Duodenal mucosa (tissue), 2 donors: ENCODE data around the gene VPREB3.

ENCODE experiments used
- H3K27ac ChIP-seq: one replicate; pipeline ENCODE4 v1.7.0; 2013; ENCODE audit warnings: low read depth, low read length
- H3K27me3 ChIP-seq, 2 donors: one replicate each; pipeline ENCODE4 v1.7.0; 2013; ENCODE audit warnings: low read length in 2 of 2, control low read depth in 1 of 2; ENCODE audit not compliant: insufficient read depth in 2 of 2, control insufficient read depth in 1 of 2
- H3K36me3 ChIP-seq, 2 donors: one replicate each; pipeline ENCODE4 v1.7.0; 2013; ENCODE audit warnings: low read length in 2 of 2, control low read depth in 1 of 2; ENCODE audit not compliant: insufficient read depth in 2 of 2, control insufficient read depth in 1 of 2
- H3K4me1 ChIP-seq, 2 donors: one replicate each; pipeline ENCODE4 v1.7.0; 2013; ENCODE audit warnings: low read length in 2 of 2, control low read depth in 1 of 2; ENCODE audit not compliant: insufficient read depth in 2 of 2, control insufficient read depth in 1 of 2
- H3K4me3 ChIP-seq, 2 donors: one replicate each; pipeline ENCODE4 v1.7.0; 2013; ENCODE audit warnings: low read length in 2 of 2, low read depth in 1 of 2
- H3K9ac ChIP-seq, 2 donors: one replicate each; pipeline ENCODE4 v1.7.0; 2013; ENCODE audit warnings: low read length in 2 of 2, low read depth in 1 of 2
- H3K9me3 ChIP-seq, 2 donors: one replicate each; pipeline ENCODE4 v1.7.0; 2013; ENCODE audit warnings: low read length in 2 of 2, control low read depth in 1 of 2; ENCODE audit not compliant: control insufficient read depth in 1 of 2

VPREB3 gene

DNA sequence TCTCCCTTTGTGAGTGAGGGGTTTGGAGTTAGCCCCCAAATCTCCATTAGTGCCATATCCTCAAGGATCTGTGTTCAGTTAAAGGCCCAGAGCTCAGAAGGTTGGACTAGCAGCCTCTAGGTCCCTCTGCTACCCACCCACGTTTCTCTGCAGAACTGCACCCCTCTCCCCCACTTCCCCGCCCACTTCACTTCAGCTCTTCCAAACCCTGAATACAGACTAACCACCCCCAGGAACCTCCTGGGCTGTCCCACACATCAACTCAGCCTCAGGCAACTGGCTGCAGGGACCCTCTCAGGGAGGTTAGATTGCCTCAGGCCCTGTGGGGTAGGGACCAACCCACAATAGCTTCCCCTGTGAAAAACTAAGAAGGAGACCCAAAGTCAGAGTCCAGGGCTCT lies 840 bp downstream of the VPREB3 start:
- Histone ChIP-seq H3K27ac (no peak overlapping the region), H3K4me3 (no peak overlapping the region), H3K4me1 (peaks cover 10 to 18% of the 10 kb centered on the region in 2 donors)

DNA sequence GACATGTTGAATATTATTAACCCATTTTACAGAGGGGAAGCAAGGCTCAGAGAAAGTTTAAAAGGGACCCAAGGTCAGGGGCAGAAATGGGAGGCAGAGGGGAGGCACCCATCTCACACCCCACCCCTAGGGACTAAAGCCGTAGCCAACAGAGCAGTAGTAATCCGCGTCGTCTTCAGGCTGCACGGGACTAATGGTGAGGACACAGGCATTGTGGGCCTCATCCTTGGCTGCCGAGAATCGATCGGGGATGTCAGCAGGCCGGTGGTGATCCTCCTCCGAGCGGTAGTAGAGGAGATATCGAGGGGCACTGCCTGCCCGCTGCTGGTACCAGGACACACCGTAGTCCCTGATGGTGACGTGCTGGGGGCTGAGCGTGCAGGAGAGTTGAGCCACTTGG lies 1.5 kb downstream of the VPREB3 start:
- no peak overlapping the region for H3K4me3 ChIP-seq
- H3K9ac ChIP-seq = no peak overlapping the region
- no peaks in the 10 kb centered on the region for H3K27me3 ChIP-seq
- no peaks in the 10 kb centered on the region for H3K9me3 ChIP-seq
- no peaks in the 10 kb centered on the region for H3K36me3 ChIP-seq
- no peak overlapping the region for H3K27ac ChIP-seq
- peaks cover 10 to 18% of the 10 kb centered on the region in 2 donors for H3K4me1 ChIP-seq

More for the DNA sequence above, 840 bp downstream of the VPREB3 start:
- H3K9me3 ChIP-seq = no peaks in the 10 kb centered on the region
- no peaks in the 10 kb centered on the region for H3K36me3 ChIP-seq
- no peaks in the 10 kb centered on the region for H3K27me3 ChIP-seq
- no peak overlapping the region for H3K9ac ChIP-seq

DNA sequence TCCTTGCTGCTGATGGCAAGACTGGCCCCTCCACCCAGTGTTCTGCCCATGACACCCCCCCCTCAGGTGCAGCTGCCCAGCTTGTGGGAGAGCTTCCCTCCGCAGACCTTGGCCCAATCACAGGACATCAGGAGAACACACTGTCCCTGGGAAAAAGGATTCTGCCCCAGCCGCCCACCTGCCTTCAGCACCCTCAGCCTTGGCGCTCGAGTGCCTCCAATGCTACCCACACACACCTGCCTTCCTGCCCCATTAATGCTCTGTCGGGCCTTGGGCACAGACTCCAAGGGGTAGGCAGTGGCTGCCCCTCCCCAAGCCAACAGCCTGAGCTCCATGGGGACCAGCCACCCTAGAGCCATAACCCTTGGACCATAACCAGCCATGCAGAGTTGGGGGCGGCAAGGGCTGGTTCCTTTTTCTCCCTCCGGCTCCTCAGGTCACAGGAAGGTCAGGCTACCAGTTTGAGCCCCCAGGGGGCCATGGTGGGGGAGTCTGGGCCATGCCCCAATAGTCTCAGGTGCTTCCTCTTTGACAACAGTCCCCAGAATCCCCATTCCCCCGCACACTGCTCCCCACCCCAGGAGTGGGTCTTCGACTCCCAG lies 2.0 kb downstream of the VPREB3 start:
- no peaks in the 10 kb centered on the region for H3K27me3 ChIP-seq
- peaks cover 10 to 18% of the 10 kb centered on the region in 2 donors for H3K4me1 ChIP-seq
- H3K4me3 ChIP-seq = peak overlapping the region; percentile 77 to 94
- no peaks in the 10 kb centered on the region for H3K36me3 ChIP-seq
- H3K9ac ChIP-seq = no peak overlapping the region
- H3K27ac ChIP-seq = no peak overlapping the region
- H3K9me3 ChIP-seq = no peaks in the 10 kb centered on the region

DNA sequence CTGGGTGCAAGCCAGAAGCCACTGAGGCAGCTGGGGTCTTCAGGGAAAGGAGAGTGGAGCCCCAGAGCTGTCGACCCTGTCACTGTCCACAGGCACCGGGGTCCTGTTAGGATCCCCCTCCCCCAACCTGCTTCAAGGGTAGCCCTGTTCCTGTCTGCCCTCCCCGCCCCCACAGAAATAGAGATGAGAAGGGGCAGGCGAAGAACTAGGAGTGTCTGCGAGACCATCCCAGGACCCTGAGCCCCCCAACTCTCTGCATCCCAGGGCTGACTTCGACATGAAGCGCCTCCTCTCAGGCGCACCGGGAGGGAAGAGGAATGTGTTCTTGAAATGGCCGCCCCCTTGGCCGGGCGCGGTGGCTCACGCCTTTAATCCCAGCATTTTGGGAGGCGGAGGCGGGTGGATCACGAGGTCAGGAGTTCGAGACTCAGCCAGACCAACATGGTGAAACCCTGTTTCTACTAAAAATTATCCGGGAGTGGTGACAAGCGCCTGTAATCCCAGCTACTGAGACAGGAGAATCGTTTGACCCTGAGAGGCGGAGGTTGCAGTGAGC lies 2.7 kb downstream of the VPREB3 start:
- Histone ChIP-seq H3K9me3 (no peaks in the 10 kb centered on the region), H3K9ac (peak overlapping the region; percentile 83 to 90), H3K27ac (peak overlapping the region; percentile 89), H3K27me3 (no peaks in the 10 kb centered on the region), H3K4me1 (peaks cover 10 to 18% of the 10 kb centered on the region in 2 donors), H3K36me3 (no peaks in the 10 kb centered on the region), H3K4me3 (peak overlapping the region; percentile 77 to 94)

DNA sequence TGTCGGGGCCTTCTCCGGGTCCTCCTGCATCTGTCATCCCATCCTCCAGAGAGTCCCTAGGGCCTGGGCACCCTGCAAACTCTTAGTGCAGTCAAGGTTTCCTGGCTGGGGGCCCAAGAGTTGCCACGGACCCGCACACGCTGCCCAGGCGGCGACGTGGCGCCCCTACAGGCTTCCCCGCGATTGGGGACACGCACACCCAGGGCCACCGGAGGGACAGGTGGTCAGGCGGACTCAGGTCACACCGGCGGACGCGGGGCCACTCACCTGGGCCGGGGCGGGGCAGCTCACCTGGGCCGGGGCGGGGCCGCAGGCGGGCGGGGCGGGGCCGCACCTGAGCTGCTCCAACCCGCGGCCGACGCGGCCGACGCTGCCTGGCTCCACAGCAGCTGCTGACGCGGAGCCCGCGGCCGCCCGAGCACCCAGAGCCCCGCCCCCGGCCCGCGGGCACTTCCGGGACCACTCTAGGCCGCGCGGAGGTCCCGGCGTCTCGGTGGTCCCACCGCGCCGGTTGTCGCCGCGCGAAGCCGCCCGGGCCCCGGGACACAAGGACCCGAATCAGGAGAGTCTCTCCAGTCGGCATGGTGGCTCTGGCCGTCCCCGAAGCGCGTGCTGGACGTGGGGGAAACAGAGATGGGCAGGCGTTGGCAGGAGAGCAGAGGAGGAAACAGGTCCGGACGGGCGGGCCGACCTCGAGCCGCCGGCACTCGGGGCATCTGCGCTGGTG lies 3.3 kb downstream of the VPREB3 start, which contains the start of gene ZNF70:
Gene ZNF70 (minus strand): TSS at position 399 of the 727 bp plus-strand sequence. CDS start 5,972 bp downstream, outside the sequence.
- no peaks in the 10 kb centered on the region for H3K36me3 ChIP-seq
- no peaks in the 10 kb centered on the region for H3K27me3 ChIP-seq
- peak within 1 kb of the TSS; percentile 90 for H3K9ac ChIP-seq
- H3K27ac ChIP-seq = peak within 1 kb of the TSS; percentile 89
- peaks cover 11 to 19% of the 10 kb centered on the region in 2 donors for H3K4me1 ChIP-seq
- H3K4me3 ChIP-seq = peak within 1 kb of the TSS; percentile 87 to 94
- H3K9me3 ChIP-seq = no peaks in the 10 kb centered on the region

DNA sequence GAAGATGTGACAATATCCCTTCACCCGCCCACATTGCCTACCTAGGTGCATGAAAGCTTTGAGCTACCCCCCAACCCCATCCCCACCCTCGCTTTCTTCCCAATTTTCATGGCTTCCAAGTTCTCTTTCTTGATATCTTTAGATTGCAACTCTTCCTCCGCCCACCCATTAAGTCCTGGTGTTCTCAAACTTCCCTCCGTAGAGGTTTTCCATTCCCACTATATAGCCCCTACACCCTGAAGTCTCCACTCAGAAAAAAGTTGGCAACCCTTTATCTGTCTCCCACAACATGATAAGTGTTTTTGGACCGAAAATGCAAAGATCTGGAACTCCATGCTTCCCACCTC lies 3.9 kb downstream of the VPREB3 start:
- peak overlapping the region; percentile 82 to 90 for H3K9ac ChIP-seq
- no peaks in the 10 kb centered on the region for H3K27me3 ChIP-seq
- H3K9me3 ChIP-seq = no peaks in the 10 kb centered on the region

DNA sequence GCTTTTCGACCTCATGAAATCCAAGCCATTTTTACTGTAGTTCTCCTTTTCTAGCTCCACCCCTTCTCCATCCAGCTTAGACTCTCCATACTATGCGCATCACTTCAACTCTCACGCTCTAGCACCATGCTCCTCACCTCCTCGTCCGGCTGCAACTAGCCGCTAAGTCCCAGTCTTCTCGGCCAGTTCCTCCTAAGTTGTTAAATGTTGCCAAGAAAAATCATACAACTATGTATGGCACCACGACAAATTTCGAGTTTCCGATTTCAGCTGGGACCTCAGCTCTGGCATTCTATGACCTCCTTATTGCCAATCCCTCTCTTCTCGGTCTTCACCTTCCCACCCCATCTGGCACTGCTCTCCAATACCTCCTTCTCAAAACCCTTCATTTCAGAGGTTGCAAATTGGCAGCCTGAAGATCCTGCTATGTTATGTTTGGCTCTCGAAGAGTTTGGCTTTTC lies 4.4 kb downstream of the VPREB3 start:
- H3K27ac ChIP-seq = no peak overlapping the region

More for the DNA sequence above, 3.9 kb downstream of the VPREB3 start:
- peak overlapping the region; percentile 87 to 89 for H3K4me3 ChIP-seq
- H3K4me1 ChIP-seq = peaks cover 15 to 23% of the 10 kb centered on the region in 2 donors
- no peaks in the 10 kb centered on the region for H3K36me3 ChIP-seq
- H3K27ac ChIP-seq = no peak overlapping the region

DNA sequence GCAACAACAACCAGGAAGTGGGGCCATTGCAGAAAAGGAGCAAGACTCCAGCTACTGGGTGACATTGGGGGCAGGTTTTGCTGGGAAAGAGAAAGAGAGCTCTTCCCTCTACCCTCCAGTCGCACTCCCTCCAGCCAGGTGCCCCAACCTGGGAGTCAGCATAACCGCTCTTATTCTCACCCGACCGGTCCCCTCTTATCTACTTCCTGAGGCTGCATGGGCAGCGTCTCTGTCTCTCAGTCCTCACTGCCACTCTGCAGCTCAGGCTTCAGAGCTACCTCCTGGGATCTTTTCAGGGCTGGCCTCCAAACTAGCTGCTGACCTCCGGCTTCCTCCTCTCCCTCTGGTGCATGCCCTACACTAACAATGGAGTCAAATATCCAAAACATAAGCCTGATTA lies 8.4 kb downstream of the VPREB3 start:
- H3K4me1 ChIP-seq = peaks cover 15% of the 10 kb centered on the region in 2 donors
- H3K4me3 ChIP-seq = peak overlapping the region in 1 of 2 donors; percentile 32
- no peak overlapping the region for H3K9ac ChIP-seq
- no peaks in the 10 kb centered on the region for H3K27me3 ChIP-seq
- H3K36me3 ChIP-seq = peaks cover 21 to 32% of the 10 kb centered on the region in 2 donors
- H3K27ac ChIP-seq = no peak overlapping the region
- no peaks in the 10 kb centered on the region for H3K9me3 ChIP-seq

More for the DNA sequence above, 4.4 kb downstream of the VPREB3 start:
- H3K9ac ChIP-seq = peak overlapping the region in 1 of 2 donors; percentile 82
- H3K4me1 ChIP-seq = peaks cover 15 to 23% of the 10 kb centered on the region in 2 donors
- H3K9me3 ChIP-seq = no peaks in the 10 kb centered on the region
- H3K36me3 ChIP-seq = peaks cover 3 to 4% of the 10 kb centered on the region in 2 donors
- no peaks in the 10 kb centered on the region for H3K27me3 ChIP-seq
- peak overlapping the region; percentile 87 to 89 for H3K4me3 ChIP-seq

DNA sequence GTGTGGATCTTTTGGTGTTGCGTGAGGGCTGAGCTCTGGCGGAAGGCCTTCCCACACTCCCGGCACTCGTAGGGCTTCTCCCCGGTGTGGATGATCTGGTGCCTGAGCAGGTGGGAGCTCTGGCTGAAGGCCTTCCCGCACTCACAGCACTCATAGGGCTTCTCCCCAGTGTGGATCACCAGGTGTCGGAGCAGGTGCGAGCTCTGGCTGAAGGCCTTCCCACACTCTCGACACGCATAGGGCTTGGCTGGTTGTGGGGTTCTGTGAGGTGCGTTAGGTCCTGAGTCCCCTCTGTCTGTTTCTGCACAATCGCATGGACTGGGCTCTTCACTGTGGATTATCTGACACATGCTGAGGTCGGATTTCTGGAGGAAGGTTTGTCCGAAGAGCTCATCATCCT lies 9.7 kb downstream of the VPREB3 start:
- no peak overlapping the region for H3K4me3 ChIP-seq
- no peaks in the 10 kb centered on the region for H3K27me3 ChIP-seq
- H3K9me3 ChIP-seq = no peaks in the 10 kb centered on the region
- H3K9ac ChIP-seq = no peak overlapping the region
- H3K36me3 ChIP-seq = peaks cover 21 to 33% of the 10 kb centered on the region in 2 donors
- H3K27ac ChIP-seq = no peak overlapping the region
- H3K4me1 ChIP-seq = peaks cover 5% of the 10 kb centered on the region in 2 donors

DNA sequence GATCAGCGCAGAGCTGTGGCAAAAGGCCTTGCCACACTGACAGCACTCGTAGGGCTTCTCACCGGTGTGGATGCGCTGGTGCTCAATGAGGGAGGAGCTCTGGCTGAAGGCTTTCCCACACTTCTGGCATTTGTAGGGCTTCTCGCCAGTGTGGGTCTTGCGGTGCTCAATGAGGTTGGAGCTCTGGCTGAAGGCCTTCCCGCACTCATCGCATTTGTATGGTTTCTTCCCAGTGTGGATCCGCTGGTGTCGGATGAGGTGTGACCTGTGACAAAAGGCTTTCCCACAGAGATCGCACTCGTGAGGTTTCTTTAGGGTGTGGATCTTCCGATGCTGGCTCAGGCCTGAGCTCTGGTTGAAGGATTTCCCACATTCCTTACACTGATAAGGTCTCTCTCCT lies 10.2 kb downstream of the VPREB3 start:
- H3K9ac ChIP-seq = no peak overlapping the region
- no peaks in the 10 kb centered on the region for H3K27me3 ChIP-seq
- H3K4me1 ChIP-seq = peaks cover 5% of the 10 kb centered on the region in 2 donors
- H3K9me3 ChIP-seq = no peaks in the 10 kb centered on the region
- H3K36me3 ChIP-seq = peaks cover 21 to 33% of the 10 kb centered on the region in 2 donors
- H3K4me3 ChIP-seq = no peak overlapping the region
- H3K27ac ChIP-seq = no peak overlapping the region
